GM12873 (cell line): ENCODE measurements around the gene RHBDL3.

Source experiments
- TF ChIP-seq, protein P1 (sequence below): IDR thresholded peaks from 2 replicates; pipeline ENCODE4 v1.5.1; 2012; ENCODE audit warnings: low read depth, mild to moderate bottlenecking, moderate library complexity, low read length, control low read depth; ENCODE audit not compliant: insufficient read depth; ENCODE audit errors: missing control alignments

The RHBDL3 gene

DNA sequence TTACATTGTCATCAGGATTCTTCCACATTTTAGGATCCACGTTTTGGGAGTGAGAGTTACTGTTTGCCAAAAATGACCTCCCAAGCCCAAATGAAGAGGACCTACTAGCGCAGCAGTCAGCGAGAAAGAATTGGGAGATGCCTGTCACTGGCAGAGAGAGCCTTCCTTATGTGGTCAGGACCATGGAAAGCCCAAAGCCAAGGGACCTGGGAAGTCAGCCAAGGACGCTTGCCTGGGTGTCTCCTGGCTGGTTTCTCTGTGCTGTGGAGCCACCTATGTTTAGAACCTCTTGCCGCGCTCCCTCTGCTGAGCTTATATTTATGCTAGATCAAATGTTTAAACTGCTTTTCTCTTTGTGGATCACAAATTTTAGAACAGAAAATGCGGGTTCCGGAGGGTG, 24.9 kb upstream of the RHBDL3 start:
- TF ChIP-seq, protein P1, sequence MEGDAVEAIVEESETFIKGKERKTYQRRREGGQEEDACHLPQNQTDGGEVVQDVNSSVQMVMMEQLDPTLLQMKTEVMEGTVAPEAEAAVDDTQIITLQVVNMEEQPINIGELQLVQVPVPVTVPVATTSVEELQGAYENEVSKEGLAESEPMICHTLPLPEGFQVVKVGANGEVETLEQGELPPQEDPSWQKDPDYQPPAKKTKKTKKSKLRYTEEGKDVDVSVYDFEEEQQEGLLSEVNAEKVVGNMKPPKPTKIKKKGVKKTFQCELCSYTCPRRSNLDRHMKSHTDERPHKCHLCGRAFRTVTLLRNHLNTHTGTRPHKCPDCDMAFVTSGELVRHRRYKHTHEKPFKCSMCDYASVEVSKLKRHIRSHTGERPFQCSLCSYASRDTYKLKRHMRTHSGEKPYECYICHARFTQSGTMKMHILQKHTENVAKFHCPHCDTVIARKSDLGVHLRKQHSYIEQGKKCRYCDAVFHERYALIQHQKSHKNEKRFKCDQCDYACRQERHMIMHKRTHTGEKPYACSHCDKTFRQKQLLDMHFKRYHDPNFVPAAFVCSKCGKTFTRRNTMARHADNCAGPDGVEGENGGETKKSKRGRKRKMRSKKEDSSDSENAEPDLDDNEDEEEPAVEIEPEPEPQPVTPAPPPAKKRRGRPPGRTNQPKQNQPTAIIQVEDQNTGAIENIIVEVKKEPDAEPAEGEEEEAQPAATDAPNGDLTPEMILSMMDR, result no peak

- TF ChIP-seq, protein P1, result no peak
Observed at GRCh38 chr17:32241640-32242039, 24.0 kb upstream of the RHBDL3 start.

DNA sequence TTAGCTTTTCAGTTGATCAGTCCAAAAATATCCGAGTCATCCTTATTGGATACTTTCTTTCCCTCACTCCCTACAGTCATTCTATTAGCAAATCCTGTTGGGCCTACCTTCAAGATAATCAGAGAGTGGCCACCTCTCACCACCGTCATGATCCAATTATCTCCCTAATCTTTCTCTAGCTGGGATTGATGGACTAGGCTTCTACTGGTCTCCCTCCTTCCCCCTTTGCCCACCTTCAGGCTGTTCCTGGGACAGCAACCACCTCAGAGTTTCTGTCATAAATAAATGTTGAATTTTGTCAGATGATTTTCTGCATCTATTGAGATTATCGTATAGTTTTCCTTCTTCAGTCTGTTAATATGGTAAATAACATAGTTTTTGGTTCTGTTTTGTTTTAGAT, 16.2 kb upstream of the RHBDL3 start:
- TF ChIP-seq, protein P1, result no peak

- TF ChIP-seq, protein P1, result peak; percentile 100
Observed at GRCh38 chr17:32253117-32253611, 12.5 kb upstream of the RHBDL3 start.

GRCh38 chr17:32256012-32256700, 9.5 kb upstream of the RHBDL3 start:
- TF ChIP-seq, protein P1, result no peak

- TF ChIP-seq, protein P1, result no peak
Observed at GRCh38 chr17:32256701-32257019, 9.0 kb upstream of the RHBDL3 start.

DNA sequence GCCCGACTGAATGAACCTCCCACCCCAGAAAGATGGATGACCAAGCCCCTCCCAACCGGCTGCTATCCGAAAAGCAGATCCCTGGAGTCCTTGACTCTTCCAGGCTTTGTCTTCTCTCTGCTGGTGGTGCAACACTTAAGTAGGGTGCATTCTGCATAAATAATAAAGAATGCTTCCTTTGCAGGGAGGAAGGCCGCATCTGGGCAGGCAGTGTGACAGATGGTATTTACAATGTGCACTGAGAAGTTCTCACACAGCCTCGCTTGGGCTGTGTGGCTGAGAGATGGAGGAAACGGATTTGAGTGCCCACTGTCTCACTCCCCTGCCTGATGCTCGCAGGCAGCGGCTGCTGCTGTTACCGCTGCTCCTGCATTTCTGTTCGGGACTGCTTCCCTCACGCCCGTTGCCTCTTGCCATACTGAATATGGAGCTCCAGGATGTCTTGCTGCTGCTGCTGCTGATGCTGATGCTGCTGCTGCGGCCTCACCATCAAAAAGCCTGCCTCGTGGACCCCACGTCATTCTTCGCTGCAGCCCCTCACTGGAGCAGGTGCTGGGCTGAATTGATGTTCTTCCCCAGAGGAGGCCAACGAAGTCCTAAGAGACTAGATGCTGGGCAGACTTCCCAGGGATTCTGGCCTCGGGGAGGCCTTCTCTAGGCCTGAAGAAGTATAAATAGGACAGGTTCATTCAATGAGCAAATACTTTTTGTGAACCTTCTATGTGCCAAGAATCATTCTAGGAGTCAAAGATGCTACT, 7.1 kb upstream of the RHBDL3 start:
- TF ChIP-seq, protein P1, result no peak
